Umbilical cord (tissue), 2 donors: ENCODE results near the gene MMP25. TPM values are rescaled to one million over a fixed set of nuclear protein-coding genes. Genes with fewer than 3 reads are reported as not detected.
"Not testable (repeated sequence)": the region's sequence is repeated elsewhere in the genome, so short reads cannot be mapped to it uniquely, and the experiment has no call there.

ENCODE experiments used
- DNase-seq: peaks from one replicate; pipeline ENCODE4 v3.0.0-alpha.2; 2015; ENCODE audit warnings: low spot score
- total RNA-seq: library from RNA; depleted of rRNA; stranded (reverse); fragments of >200 nt; gene quantifications from one replicate; pipeline ENCODE4 v1.2.3, GENCODE V29; 2014; ENCODE audit warnings: low replicate concordance; ENCODE audit not compliant: insufficient read depth

The MMP25 gene
- total RNA-seq, 1 donor from 2014 or later: 0.24 TPM

- no peak for DNase-seq
These were observed 16.7 kb upstream of the MMP25 start for GRCh38 chr16:3029491-3030221.

- no peak for DNase-seq
These were observed 15.8 kb upstream of the MMP25 start for GRCh38 chr16:3030222-3031212.

GRCh38 chr16:3032624-3033023 lies 13.7 kb upstream of the MMP25 start:
- no peak for DNase-seq

- no peak for DNase-seq
These were observed 10.9 kb upstream of the MMP25 start for GRCh38 chr16:3035289-3035971.

GRCh38 chr16:3035972-3036725 lies 10.2 kb upstream of the MMP25 start:
- DNase-seq: no peak

- DNase-seq: no peak
These were observed 9.5 kb upstream of the MMP25 start, which contains the start of gene BICDL2 for GRCh38 chr16:3036726-3037315. Gene BICDL2 (minus strand): TSS chr16:3036944. CDS start chr16:3035496, 1,448 bp downstream.

- no peak for DNase-seq
These were observed 8.1 kb upstream of the MMP25 start for GRCh38 chr16:3038256-3038655.

- DNase-seq: no peak
These were observed 7.5 kb upstream of the MMP25 start for GRCh38 chr16:3038896-3039295.

- DNase-seq: no peak
These were observed 4.0 kb upstream of the MMP25 start for GRCh38 chr16:3042376-3042775.

- no peak for DNase-seq
These were observed 1.7 kb upstream of the MMP25 start for GRCh38 chr16:3044708-3045107.

- no peak for DNase-seq
These were observed 453 bp downstream of the MMP25 start for GRCh38 chr16:3046641-3047386.

- DNase-seq: no peak
These were observed 993 bp downstream of the MMP25 start for GRCh38 chr16:3047387-3047720.

GRCh38 chr16:3049921-3050481 lies 3.6 kb downstream of the MMP25 start:
- no peak for DNase-seq

- no peak for DNase-seq
These were observed 4.1 kb downstream of the MMP25 start for GRCh38 chr16:3050487-3050886.

- DNase-seq: no peak
These were observed 4.6 kb downstream of the MMP25 start for GRCh38 chr16:3051009-3051408.

- no peak for DNase-seq
These were observed 5.1 kb downstream of the MMP25 start for GRCh38 chr16:3051494-3051893.

GRCh38 chr16:3052571-3053329 lies 6.4 kb downstream of the MMP25 start:
- not testable (repeated sequence) for DNase-seq

- not testable (repeated sequence) for DNase-seq
These were observed 7.0 kb downstream of the MMP25 start for GRCh38 chr16:3053330-3053710.
